ENCODE data around the gene FAM13A.

- TF ChIP-seq, protein P1, sequence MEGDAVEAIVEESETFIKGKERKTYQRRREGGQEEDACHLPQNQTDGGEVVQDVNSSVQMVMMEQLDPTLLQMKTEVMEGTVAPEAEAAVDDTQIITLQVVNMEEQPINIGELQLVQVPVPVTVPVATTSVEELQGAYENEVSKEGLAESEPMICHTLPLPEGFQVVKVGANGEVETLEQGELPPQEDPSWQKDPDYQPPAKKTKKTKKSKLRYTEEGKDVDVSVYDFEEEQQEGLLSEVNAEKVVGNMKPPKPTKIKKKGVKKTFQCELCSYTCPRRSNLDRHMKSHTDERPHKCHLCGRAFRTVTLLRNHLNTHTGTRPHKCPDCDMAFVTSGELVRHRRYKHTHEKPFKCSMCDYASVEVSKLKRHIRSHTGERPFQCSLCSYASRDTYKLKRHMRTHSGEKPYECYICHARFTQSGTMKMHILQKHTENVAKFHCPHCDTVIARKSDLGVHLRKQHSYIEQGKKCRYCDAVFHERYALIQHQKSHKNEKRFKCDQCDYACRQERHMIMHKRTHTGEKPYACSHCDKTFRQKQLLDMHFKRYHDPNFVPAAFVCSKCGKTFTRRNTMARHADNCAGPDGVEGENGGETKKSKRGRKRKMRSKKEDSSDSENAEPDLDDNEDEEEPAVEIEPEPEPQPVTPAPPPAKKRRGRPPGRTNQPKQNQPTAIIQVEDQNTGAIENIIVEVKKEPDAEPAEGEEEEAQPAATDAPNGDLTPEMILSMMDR (IDR thresholded peaks at IDR 0.05; ENCODE audit: poor library complexity, severe bottlenecking): no peak
- TF ChIP-seq EP300 (conservative IDR thresholded peaks at IDR 0.05; ENCODE audit: poor library complexity, severe bottlenecking) (no peak), REST (IDR thresholded peaks at IDR 0.05; ENCODE audit: borderline replicate concordance) (no peak), POLR2AphosphoS5 (IDR thresholded peaks at IDR 0.05) (no peak), MXI1 (conservative IDR thresholded peaks at IDR 0.05; ENCODE audit: poor library complexity, severe bottlenecking) (no peak)
These were observed 328.8 kb downstream of the FAM13A start for GRCh38 chr4:88728146-88728545.
